ENCODE measurements around the gene ZBTB6.

ZBTB6 gene, protein sequence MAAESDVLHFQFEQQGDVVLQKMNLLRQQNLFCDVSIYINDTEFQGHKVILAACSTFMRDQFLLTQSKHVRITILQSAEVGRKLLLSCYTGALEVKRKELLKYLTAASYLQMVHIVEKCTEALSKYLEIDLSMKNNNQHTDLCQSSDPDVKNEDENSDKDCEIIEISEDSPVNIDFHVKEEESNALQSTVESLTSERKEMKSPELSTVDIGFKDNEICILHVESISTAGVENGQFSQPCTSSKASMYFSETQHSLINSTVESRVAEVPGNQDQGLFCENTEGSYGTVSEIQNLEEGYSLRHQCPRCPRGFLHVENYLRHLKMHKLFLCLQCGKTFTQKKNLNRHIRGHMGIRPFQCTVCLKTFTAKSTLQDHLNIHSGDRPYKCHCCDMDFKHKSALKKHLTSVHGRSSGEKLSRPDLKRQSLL

DNA sequence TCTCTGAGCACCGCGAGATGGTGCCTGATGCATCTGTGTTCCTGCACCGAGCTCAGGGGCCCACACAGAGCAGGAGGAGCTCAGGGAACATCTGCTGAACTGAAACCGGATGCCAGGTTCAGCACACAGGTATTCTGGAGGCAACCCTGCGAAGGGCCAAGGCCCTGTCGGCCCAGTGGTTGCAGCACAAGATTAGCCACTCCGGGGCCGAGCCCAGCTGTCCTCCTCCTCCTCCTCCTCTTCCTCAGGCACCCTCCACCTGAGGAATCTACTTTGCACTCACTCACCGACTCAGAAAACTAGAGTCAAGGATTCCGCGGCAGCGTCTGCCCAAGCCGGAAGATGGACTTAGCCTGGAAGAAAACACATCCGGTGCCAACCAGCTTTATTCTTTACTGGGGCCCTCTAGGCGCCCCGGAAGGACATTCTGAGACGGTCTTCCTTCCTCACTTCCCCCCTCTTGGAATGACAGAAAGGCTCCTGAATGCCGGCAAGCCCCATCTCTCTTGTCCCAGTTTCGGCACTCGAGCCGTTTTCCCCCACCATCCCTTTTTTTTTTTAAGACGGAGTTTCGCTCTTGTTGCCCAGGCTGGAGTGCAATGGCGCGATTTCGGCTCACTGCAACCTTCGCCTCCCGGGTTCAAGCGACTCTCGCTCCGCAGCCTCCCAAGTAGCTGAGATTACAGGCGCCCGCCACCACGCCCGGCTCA is at the start of gene ZBTB6:
Gene ZBTB6 (minus strand): TSS at position 360 of the 710 bp plus-strand sequence. CDS start 1,251 bp downstream, outside the sequence.
- DNase-seq (ENCODE audit: low spot score) = peak; percentile 69

- no peak for DNase-seq (ENCODE audit: low spot score)
Observed at GRCh38 chr9:122961139-122961538, 48.0 kb upstream of the ZBTB6 start.

DNA sequence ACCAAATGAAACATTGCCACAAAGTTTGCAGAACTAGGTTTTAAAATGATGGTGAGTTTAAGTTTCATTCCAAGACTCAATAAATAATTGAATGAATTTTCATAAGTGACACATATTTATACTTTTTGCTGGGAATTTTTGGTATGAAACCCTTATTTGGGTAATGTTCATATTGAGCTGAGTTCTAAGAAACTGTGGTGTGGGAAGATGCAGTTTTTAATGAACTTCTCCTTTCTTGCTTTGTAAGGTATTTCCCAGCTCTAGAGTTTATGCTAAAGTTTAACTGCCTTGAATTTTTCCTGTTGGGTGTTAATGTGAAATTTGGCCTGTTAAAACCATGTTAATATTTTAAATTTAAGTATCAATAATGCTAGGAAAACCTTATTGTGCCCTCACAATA is 42.8 kb upstream of the ZBTB6 start:
- DNase-seq (ENCODE audit: low spot score) = no peak

DNA sequence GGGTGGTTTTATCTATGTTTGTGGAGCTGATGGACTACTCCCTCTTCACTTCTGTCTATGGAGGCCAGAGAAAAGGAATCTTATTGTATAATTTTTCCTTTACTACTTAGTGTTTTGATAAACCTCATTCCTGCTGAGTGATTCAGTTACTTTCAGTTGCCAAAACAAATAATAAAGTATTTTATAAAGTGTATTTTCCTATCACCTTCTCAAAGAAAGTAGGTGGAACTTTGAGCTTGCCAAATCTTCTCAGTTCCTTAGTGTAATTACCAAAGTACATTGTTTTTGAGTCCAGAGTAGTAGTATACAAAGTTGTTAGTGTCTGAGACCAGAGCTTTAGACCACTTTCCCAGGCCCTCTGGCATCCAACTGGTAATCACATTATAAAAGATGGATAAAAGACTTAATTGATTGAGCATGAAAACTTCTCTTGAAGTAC is 41.1 kb upstream of the ZBTB6 start:
- no peak for DNase-seq (ENCODE audit: low spot score)

DNA sequence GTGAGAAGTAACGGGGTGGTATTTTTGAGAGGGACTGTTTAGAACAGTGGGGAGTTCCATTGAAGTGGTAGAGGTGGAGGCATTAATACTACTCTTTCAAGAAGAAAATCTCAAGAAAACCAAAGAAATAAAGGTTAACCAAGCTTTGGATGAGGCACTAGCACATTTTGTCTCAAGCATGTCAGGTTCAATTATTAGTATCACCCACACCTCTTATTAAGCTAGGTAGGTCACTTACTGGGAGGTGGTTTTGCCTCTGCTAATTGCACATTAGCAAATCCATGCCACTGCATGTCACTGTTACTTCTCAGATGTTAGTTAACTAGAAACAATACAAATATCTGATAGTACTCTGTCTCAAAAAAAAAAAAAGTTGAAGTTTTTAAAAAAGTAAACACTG is 37.9 kb upstream of the ZBTB6 start:
- DNase-seq (ENCODE audit: low spot score) = no peak

GRCh38 chr9:122950263-122950662 is 37.1 kb upstream of the ZBTB6 start:
- DNase-seq (ENCODE audit: low spot score) = no peak

DNA sequence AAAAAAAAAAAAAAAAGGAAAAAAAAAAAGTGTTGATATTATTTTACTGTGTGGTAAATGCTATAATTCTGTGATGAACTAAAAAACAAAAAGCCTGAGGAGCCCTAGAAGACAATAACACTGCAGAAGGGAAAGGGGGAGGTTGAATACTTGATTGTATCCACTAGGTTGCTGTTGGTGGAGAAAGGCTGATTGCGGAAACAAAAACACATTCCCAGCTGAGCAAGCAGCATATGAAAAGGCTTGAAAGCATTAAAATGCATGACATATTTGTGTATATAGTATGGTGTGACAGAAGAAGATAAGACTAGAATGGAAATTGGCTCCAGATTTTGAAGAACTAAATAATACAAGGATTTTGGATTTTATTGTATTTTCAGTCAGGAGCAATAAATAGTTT is 36.6 kb upstream of the ZBTB6 start:
- no peak for DNase-seq (ENCODE audit: low spot score)

GRCh38 chr9:122948313-122948712 is 35.2 kb upstream of the ZBTB6 start:
- DNase-seq (ENCODE audit: low spot score) = no peak

DNA sequence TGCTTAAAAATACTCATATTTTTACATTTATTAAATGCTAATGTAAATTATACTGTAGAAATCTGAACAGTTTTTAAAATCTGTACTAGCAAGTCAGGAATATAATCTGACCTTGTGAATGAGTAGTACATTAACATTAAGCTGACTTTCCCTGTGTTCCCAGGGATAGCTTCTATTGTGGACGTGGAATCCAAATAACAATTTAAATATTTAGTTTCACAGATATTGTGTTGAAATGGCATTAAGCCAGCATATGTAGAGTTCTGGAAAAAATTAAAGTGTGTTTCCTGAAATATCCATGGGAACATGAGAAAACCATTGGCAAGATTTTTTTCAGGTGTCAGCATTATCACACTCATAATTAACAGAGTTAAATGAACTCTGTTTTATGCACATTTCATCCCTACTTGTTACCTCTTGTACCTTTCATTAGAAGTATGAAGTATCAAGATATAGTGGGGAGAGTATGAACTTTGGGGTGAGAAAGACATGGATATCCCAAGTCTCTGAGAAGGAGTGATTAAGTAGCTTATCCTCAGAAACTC is 33.4 kb upstream of the ZBTB6 start:
- DNase-seq (ENCODE audit: low spot score) = no peak

- DNase-seq (ENCODE audit: low spot score) = no peak
Observed at GRCh38 chr9:122944960-122945888, 32.1 kb upstream of the ZBTB6 start.

DNA sequence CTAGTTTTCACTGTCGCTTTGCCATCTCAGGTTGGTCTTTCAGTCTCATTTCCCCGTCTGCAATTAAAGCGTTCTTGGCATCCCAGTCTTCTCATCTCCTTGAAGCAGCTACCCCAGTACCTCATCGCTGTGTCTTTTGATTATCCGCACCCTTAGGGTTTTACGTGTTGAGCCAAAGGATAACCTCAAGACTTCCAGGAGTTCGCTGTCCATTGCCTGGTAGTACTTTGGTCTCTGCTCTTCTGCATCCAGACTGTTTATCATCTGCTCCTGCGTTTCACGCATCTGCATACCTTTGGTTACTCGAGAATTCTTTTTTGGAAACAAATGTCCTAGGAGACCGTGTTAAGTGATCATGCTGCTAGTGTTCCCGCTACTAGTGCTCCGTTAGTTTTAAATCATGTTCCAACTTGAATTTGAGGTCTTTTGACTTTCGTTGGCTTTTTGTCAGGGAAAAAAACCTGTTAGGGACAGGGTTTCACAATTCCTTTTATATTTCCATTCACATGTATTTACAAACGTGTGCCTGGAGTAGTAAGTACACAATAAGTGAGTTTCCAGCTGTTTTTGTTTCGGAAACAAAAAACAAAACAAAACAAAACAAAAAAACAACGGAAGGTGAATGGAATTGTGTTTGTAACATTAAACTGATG is 28.6 kb upstream of the ZBTB6 start:
- peak; percentile 32 for DNase-seq (ENCODE audit: low spot score)

DNA sequence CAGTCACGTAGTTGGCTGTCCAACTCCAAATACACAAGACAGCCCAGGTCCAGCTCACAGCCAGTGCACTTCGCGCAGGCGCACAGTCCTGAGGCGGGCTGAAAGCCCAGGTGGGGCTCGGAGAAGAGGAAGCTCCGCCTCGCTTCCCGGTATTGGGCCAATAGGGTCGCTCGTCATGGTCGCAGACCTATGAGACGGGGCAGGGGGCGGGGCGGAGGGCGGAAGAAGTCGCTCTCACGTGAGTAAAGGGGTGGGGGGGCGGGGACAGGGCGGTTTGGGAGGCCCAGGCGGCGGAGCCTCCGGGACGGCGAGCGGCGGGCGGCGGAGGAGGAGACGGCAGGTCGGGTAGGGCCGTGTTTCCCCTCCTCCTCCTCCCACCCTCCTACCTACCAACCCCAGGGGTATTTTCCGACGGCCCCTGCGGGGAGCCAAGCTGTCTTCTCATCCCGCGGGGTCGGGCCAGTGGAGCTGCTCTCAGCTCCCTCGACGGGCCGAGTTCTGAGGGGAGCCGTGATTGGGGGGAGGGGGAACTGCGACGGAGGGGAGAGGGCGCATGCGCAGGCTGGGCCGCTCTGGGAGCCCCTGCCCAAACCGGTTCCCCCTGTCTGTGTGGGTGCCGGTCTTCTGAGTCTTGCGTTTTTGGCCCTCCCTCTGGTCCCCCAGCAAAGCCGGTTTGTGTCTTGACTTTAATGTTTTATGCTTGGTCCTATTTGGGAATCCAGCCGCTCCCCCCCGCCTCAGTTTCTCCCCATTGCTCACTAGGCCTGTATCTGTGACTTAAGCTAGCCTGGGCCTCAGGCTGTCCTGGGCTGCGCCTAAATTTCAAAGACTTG is 27.8 kb upstream of the ZBTB6 start, which contains the start of gene RABGAP1:
Gene RABGAP1 (plus strand): TSS at position 272 of the 833 bp plus-strand sequence. CDS start 16,040 bp downstream, outside the sequence.
- peak; percentile 97 for DNase-seq (ENCODE audit: low spot score)

DNA sequence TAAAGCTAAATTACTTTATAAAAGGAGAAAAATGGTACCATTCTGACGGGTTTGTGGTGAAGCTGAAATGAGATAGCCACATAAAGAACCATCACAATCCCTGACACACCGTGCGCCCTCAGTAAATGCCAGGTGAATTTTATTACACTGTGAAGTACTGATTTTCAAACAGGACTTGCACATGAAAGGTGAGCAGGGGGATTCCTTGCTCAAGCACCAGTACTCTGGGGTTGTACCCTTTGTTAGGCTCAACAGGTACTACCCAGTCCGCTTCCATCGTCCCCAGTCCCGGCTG is 27.3 kb upstream of the ZBTB6 start:
- DNase-seq (ENCODE audit: low spot score) = no peak

DNA sequence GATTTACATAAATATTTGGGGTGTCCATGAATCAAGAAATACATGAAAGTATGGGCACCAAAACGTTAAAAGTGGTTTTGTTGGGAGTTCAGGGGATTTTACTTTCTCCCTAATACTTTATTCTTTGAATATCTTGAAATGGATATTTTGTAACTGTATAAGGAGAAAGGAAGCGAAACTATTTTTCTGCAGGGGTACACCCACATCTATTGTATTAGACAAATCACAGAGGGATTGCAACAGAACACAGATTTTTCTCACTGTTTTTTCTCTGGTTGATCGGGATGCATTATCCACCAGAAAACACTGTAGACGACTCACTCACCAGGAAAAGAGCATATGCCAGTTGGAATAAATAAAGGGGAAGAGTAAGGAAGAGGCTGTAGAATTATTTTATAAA is 26.5 kb upstream of the ZBTB6 start:
- no peak for DNase-seq (ENCODE audit: low spot score)

- DNase-seq (ENCODE audit: low spot score) = no peak
Observed at GRCh38 chr9:122936883-122937282, 23.8 kb upstream of the ZBTB6 start.

DNA sequence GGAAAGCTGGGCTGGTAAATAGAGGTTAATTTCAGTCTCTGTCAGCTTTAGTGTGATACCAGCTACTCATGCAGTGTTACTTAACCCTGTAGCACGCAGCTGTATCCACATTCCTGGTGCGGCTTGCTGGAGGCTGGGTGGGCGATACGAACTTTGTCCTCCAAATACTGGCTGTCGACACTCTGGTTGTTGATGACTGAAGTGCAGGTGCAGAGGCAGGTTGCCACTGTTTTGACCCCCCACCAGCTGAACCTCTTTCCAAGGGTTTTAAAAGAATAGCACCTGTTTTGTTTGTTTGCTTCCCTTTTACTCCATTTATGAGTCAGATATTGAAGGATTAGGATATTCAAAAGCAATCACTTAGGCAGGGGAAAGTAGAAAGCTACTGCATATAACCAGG is 23.3 kb upstream of the ZBTB6 start:
- DNase-seq (ENCODE audit: low spot score) = no peak

DNA sequence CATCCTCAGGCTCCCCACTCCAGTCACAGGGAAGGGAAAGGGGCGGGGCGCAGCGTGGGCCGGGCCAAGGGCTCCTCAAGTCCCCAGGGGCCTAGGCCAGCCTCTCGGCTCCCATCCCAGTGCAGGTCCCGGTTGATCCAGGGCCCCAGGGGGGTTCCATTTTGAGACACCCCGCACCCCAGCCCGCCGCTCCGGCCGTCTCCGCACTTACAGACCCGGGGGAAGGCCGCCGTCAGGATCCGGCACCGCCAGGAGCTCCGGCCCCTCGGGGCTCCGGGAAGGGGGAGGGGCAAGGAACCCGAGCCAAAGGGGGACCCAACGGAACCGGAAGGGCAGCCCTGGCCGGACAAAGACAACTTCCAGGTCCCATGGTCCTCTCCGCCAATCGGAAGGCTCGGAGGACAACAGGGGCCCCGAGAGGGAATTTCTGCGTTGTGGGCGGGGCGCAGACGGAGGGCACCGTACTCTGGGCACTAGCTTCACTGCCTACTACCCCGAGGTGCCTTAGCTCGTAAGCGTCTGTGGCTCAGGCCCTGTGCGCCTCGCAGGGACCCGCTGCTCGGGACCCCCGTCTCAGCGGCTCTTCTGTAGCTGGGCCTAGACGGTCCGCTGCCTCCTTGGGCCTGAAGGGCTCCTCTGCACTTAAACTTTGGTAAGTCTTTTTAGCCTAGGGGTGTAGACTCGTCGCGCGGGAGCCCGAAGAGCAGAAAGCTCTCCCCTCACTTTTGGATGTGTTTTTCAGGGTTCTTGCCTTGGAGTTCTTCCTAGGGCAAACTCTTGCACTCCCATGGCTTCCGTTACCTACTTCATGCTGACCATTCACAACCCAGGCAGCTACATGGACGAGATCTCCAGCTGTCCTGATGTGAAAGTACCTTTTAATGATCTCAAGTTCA is 18.4 kb upstream of the ZBTB6 start, which contains the start of gene ZBTB26:
Gene ZBTB26 (minus strand): TSS at position 287 of the 896 bp plus-strand sequence. CDS start 11,578 bp downstream, outside the sequence.
- peak; percentile 88 for DNase-seq (ENCODE audit: low spot score)

DNA sequence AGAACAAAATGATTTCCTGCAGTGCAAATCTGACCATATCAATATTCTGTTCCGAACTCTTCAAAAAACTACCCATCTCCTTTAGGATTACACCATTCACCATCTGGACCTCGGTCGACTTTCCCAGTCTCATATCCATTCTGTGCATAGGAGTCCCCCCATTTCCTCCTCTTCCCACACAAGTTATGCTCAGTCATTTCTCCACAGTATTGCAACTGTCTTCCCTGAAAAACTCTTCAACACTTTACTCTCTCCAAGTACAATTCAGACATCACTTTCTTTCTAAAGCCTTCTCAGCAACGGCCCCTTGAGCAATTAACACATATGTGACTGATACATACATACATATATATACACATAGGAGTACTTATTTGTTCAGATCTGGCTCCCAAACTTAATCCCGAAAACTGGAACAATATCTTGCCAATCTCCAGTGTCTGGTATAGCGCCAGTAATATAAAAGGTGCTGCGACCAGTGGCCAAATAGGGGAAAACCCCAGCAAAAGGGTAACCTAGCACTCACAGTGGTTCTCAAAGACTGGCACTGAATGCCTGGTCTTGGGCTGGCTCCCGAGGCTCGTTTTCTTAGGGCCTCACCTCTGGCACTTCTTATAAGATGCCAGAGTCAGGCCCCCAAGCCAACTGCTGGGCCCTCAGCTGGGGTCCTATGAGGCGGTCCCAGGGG is 17.6 kb upstream of the ZBTB6 start:
- DNase-seq (ENCODE audit: low spot score) = no peak

Data from kidney capillary endothelial cell (primary cell).